ENCODE data around the gene HJURP. TPM values are rescaled to one million over a fixed set of nuclear protein-coding genes. Genes with fewer than 3 reads are reported as not detected.

The HJURP gene
- polyA plus RNA-seq, 1 donor (not counting 4 experiments of a cell fraction or from before 2014, with no cell fraction given) = 20.2 TPM

DNA sequence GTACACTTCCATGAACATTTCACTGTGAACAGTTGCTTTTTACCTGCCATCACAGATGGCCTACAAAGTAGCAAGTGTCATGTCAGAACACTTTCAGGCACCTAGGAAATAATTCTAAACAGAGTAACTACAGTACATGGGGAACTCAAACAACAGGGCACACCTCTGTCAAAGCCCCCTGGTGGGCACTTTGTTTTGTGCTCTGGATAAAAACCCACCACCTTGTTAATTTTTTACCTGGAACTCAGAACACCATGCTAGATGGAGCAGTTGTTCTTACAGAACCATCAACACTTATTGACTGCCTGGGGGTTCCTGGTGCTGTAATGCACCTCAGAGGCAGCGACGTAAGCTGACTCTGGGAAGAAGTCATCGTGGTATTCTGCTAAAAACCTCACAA is 11.5 kb upstream of the HJURP start:
- Histone ChIP-seq H3K9me1 (ENCODE audit: control insufficient read depth, extremely low read depth, insufficient read depth, low read length) (no peaks in the 10 kb centered on the region), H3K4me3 (ENCODE audit: control insufficient read depth in 2 of 3, extremely low read depth in 1 of 3, insufficient read depth in 2 of 3, low read depth in 1 of 3, low read length in 3 of 3) (no peak overlapping the region), H2AFZ (ENCODE audit: control insufficient read depth, low read length) (no peak overlapping the region), H3K4me1 (ENCODE audit: control insufficient read depth, extremely low read depth, insufficient read depth, low read length) (no peaks in the 10 kb centered on the region), H3K27me3 (ENCODE audit: control insufficient read depth, extremely low read depth, insufficient read depth, low read length) (no peaks in the 10 kb centered on the region), H3K9ac (ENCODE audit: control insufficient read depth, extremely low read depth, insufficient read depth, low read length) (no peak overlapping the region), H3K4me2 (ENCODE audit: control insufficient read depth, extremely low read depth, insufficient read depth, low read depth, low read length) (no peak overlapping the region), H3K36me3 (ENCODE audit: control insufficient read depth in 2 of 2, extremely low read depth in 1 of 2, insufficient read depth in 2 of 2, low read length in 2 of 2) (peaks cover 3 to 5% of the 10 kb centered on the region in 2 experiments), H3K27ac (ENCODE audit: control insufficient read depth, insufficient read depth, low read length) (no peak overlapping the region), H3K9me3 (ENCODE audit: control insufficient read depth, low read depth, low read length) (no peaks in the 10 kb centered on the region), H4K20me1 (ENCODE audit: control insufficient read depth, extremely low read depth, insufficient read depth, low read length) (no peaks in the 10 kb centered on the region), H3K79me2 (ENCODE audit: control insufficient read depth, insufficient read depth, low read length) (no peaks in the 10 kb centered on the region)
- dilution Hi-C loops (cut with MboI; ENCODE audit: extremely low pct_ligation_motif_present, low sequenced_read_pairs) = no loop called here
- DNase-seq (ENCODE audit: low read depth, low spot score) (no peak), FAIRE-seq (no peak)
- TF ChIP-seq, protein P1, sequence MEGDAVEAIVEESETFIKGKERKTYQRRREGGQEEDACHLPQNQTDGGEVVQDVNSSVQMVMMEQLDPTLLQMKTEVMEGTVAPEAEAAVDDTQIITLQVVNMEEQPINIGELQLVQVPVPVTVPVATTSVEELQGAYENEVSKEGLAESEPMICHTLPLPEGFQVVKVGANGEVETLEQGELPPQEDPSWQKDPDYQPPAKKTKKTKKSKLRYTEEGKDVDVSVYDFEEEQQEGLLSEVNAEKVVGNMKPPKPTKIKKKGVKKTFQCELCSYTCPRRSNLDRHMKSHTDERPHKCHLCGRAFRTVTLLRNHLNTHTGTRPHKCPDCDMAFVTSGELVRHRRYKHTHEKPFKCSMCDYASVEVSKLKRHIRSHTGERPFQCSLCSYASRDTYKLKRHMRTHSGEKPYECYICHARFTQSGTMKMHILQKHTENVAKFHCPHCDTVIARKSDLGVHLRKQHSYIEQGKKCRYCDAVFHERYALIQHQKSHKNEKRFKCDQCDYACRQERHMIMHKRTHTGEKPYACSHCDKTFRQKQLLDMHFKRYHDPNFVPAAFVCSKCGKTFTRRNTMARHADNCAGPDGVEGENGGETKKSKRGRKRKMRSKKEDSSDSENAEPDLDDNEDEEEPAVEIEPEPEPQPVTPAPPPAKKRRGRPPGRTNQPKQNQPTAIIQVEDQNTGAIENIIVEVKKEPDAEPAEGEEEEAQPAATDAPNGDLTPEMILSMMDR (optimal IDR thresholded peaks at IDR 0.05 in 1 of 3, IDR thresholded peaks at IDR 0.05 in 1 of 3, conservative IDR thresholded peaks at IDR 0.05 in 1 of 3; ENCODE audit: extremely low read depth in 1 of 3, insufficient read depth in 2 of 3, low read length in 3 of 3) = peak in 2 of 3 experiments; percentile 9 to 23
- TF ChIP-seq EZH2 (IDR thresholded peaks at IDR 0.05; ENCODE audit: low read length) = no peak

DNA sequence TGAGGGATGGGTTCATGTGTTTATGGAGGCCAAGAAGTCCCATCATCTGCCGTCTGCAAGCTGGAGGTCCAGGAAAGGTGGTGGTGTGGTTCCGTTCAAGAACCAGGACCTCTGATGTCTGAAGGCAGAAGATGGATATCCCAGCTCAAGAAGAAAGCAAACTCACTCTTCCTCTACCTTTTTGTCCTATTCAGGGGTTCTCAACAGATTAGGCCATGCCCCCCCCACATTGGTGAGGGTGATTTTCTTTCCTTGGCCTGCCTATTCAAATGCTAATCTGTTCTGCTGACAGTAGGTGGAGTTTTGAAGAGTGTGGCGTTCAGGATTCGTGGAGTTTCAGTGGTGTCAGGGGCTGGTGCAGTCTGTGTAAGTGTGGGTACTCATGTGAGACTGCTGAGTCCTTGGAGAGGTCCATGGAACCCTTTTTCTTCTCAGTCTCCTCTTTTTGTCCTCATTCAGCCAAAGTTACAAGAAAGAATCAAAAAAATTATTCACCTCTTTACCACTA is 8.0 kb upstream of the HJURP start:
- Histone ChIP-seq H2AFZ (ENCODE audit: control insufficient read depth, low read length) (no peak overlapping the region), H3K9me3 (ENCODE audit: control insufficient read depth, low read depth, low read length) (no peaks in the 10 kb centered on the region), H3K4me3 (ENCODE audit: control insufficient read depth in 2 of 3, extremely low read depth in 1 of 3, insufficient read depth in 2 of 3, low read depth in 1 of 3, low read length in 3 of 3) (no peak overlapping the region), H3K27ac (ENCODE audit: control insufficient read depth, insufficient read depth, low read length) (no peak overlapping the region), H3K9ac (ENCODE audit: control insufficient read depth, extremely low read depth, insufficient read depth, low read length) (no peak overlapping the region), H3K4me2 (ENCODE audit: control insufficient read depth, extremely low read depth, insufficient read depth, low read depth, low read length) (no peak overlapping the region), H3K36me3 (ENCODE audit: control insufficient read depth in 2 of 2, extremely low read depth in 1 of 2, insufficient read depth in 2 of 2, low read length in 2 of 2) (peaks cover 3 to 5% of the 10 kb centered on the region in 2 experiments), H3K9me1 (ENCODE audit: control insufficient read depth, extremely low read depth, insufficient read depth, low read length) (no peaks in the 10 kb centered on the region), H3K27me3 (ENCODE audit: control insufficient read depth, extremely low read depth, insufficient read depth, low read length) (no peaks in the 10 kb centered on the region), H3K79me2 (ENCODE audit: control insufficient read depth, insufficient read depth, low read length) (no peaks in the 10 kb centered on the region), H3K4me1 (ENCODE audit: control insufficient read depth, extremely low read depth, insufficient read depth, low read length) (no peaks in the 10 kb centered on the region), H4K20me1 (ENCODE audit: control insufficient read depth, extremely low read depth, insufficient read depth, low read length) (no peaks in the 10 kb centered on the region)
- dilution Hi-C loops (cut with MboI; ENCODE audit: extremely low pct_ligation_motif_present, low sequenced_read_pairs) = no loop called here
- DNase-seq (ENCODE audit: low read depth, low spot score) (no peak), FAIRE-seq (no peak)
- TF ChIP-seq, protein P1 (optimal IDR thresholded peaks at IDR 0.05 in 1 of 3, IDR thresholded peaks at IDR 0.05 in 1 of 3, conservative IDR thresholded peaks at IDR 0.05 in 1 of 3; ENCODE audit: extremely low read depth in 1 of 3, insufficient read depth in 2 of 3, low read length in 3 of 3) = no peak
- no peak for TF ChIP-seq EZH2 (IDR thresholded peaks at IDR 0.05; ENCODE audit: low read length)

Data from keratinocyte (primary cell).